Endometrial microvascular endothelial cells (primary cell): ENCODE results near the gene CPNE1. TPM values are rescaled to one million over a fixed set of nuclear protein-coding genes. Genes with fewer than 3 reads are reported as not detected.
"Not testable (repeated sequence)": the region's sequence is repeated elsewhere in the genome, so short reads cannot be mapped to it uniquely, and the experiment has no call there.

Source experiments
- in situ Hi-C: cut with HindIII; loops from 2 replicates; pipeline ENCODE4 v1.10.0; 2017; ENCODE audit warnings: low sequenced_read_pairs, low pct_unique_long_range_greater_than_20kb; ENCODE audit errors: inconsistent ontology term
- total RNA-seq: library from RNA; depleted of rRNA; stranded (reverse); fragments of >200 nt; gene quantifications from one replicate; pipeline ENCODE4 v1.2.3, GENCODE V29; 2015; ENCODE audit errors: inconsistent ontology term

The CPNE1 gene
- total RNA-seq, 1 donor from 2014 or later = 157 TPM

DNA sequence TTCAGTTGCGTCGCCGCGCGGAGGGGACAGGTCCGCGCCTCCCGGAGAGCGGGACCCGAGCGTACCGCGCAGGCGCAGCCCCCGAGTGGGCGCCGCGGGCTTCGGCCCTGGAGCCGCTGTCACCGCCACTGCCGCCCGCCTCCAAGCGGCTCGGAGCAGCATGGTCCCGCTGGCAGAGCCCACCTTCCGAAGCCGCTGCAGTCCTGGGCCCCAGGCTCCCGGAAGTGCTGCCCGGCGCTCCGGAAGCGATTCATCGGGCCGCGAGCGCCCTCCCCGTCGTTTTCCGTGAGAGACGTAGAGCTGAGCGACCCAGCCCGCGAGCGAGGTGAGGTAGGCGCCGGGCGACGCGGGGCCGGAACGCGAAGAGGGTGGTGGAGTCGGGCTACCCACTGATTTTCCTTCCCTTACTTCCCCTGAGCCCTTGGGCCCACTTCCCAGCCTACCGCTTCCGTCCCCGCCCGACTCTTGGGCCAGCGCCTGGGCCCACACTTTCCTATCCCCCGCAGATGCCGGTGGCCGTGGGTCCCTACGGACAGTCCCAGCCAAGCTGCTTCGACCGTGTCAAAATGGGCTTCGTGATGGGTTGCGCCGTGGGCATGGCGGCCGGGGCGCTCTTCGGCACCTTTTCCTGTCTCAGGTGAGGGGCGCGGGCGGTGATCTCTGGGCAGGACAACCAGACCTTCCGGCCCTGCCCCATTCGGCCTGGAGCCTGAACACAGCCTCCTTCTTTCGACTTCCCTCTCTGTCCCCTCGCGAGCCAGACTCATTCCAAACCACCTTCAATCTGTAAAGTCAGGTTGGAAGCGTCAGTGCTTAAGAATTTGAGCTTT lies 34.6 kb upstream of the CPNE1 start, which contains the start of the genes NFS1 and ROMO1:
Gene NFS1 (minus strand): TSS at position 226 of the 830 bp plus-strand sequence. CDS start 64 bp downstream, at position 162.
Gene ROMO1 (plus strand): TSS at position 279 of the 830 bp plus-strand sequence. CDS start 228 bp downstream, at position 507.
- in situ Hi-C loops = no loop called here

DNA sequence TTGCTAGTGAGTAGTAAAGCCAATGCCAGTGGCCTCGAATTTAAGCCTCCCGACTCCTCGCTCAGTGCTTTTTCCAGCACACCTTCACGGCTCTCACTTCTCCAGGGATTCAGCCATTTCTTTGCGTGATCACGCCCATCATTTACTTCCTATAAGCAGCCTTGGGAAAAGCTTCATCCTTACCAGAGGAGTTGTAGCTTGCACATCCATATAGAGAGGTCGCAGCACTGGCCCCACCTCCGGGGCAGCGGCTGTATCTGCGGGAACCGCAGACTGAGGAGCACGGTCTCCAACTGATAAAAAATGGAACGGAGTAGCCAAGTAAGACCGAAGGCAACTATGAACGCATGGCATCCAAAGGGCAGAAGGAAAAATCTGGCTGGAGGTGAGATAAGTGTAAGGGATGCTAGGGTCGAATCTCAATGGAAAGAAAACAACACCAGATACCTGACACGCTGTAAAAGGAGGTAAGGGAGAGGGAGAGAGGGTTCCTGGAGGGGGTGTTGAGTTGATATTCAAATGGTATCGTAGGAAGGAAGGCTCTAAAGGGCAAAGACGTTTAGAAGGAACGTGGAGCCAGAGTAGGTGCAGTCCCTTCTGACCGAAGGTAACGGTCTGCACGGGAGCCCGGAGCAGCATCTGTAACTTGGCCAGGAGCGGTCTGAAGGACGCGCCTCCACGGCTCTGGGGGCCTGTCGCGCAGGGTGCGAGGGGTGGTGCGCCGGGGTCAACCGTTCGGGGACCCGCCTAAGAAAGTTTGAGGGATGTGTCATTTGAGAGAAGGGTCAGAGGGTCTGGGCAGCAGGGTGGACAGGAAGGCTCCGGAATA lies 33.8 kb upstream of the CPNE1 start:
- in situ Hi-C loops = no loop called here

DNA sequence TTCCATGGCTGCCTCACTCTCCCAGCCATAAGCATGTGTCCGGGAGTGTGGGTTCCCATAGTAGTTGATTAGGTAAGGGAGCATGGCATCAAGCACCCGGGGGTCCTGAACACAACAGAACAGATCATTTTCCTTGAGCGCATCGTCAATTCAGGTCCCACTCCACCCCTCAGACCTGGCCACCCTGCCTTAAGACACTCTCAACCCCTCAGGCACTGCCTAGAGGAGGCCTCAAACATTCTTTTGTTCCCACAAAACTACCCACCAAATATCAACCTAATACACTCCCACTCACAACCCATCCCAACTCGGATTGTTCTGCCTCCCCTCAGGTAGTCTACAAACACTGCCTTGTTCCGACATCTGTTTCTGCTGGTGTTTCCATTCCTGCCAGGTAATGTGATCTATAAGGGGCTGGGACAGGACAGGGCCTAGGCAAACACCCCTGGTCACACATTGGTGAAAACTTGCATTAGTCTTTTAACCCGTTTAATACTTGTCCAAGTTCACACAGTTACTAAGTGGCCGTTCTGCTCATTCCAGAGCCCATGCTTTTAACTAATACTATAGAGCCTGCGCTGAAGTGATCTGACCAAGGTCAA lies 33.1 kb upstream of the CPNE1 start:
- in situ Hi-C loops = no loop called here

DNA sequence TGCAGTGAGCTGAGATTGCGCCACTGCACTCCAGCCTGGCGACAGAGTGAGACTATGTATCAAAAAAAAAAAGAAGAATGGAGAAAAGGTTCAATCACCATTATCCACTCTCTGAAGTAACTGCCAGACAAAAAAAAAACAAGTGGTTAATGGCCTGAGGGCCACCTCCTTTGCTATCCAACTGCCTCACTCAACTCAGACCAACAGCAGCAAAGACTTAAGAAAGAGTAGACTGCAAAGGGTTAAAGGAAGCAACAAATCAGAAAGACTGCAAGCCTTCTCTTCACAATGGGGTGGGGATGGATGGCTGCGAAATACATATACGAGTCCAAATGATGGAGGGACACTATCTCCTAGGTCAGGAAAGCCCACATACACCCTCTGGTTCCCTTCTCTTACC lies 31.3 kb upstream of the CPNE1 start:
- in situ Hi-C loops = no loop called here

DNA sequence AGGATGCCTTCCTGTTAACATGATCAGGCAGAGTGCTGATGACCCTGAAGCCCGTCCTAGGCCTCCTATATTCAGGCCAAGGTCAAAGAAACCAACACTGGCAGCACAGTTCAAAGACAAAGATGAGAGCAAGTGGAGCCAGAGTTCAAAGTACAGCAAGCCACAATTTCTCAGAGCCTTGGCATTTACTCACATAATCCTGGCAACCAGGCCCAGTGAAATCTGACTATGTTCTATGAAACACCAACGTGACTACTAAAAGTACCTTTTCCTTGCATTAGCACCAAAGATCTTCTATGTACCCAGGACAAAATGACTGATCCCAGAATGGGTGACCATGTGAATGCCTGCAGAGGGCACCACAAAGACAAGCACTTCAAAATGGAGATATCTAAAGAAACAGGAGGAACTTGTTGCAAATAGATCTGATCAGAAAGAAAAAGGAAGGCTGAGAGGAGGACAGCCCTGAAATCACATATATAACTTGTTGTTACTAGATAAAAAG lies 30.6 kb upstream of the CPNE1 start:
- in situ Hi-C loops = no loop called here

DNA sequence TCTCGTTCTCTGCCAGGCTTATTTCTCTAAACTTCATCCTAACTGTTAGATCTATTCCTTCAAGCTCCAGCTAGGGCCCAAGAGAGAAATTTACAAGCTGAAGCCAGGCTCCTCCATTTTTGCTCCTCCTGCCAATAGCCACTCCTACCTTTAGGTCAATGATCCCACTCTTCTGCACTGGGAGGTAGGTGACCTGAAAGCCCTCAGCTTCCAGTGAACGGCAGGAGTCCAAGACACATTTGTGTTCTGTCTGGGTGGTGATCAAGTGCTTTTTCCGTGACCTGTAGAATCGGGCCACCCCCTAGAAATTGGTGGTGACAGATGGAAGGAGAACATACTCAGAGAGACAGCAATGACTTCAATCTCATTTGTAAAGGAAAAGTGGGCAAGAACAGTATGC lies 25.6 kb upstream of the CPNE1 start:
- in situ Hi-C loops = no loop called here

DNA sequence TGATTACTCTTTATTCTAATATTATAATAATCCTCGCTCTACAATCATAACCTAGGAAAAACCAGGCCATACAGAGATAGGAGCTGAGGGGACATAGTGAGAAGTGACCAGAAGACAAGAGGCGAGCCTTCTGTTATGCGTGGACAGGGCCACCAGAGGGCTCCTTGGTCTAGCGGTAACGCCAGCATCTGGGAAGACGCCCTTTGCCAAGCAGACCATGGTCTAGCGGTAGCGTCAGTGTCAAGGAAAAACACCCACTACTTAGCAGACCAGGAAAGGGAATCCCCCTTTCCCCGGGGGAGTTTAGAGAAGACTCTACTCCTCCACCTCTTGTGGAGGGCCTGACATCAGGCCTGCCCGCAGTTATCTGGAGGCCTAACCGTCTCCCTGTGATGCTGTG lies 22.2 kb upstream of the CPNE1 start:
- in situ Hi-C loops = not testable (repeated sequence)

DNA sequence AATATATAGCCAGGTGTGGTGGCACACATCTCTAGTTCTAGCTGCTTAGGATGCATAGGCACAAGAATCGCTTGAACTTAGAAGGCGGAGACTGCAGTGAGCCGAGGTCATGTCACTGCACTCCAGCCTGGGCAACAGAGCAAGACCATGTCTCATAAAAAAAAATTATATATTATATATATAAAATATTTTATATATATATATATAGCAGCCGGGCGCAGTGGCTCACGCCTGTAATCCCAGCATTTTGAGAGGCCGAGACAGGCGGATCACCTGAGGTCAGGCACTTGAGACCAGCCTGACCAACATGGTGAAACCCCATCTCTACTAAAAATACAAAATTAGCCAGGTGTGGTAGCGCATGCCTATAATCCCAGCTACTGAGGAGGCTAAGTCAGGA lies 20.7 kb upstream of the CPNE1 start:
- in situ Hi-C loops = not testable (repeated sequence)

DNA sequence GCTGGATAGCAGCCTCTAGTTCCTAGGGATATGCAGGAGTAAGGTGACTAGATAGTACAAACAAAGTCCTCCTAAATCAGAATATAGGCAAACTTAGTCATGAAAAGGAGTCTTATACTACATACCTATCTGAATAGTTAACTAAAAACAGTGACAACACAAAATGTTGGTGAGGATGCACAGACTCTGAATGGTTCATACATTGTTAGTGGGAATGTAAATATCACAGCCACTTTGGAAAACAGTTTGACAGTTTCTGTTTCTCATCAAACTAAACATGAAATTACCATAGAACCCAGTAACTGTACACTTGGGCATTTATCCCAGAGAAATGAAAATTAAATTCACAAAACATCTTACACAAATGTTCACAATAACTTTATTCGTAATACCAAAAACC lies 17.3 kb upstream of the CPNE1 start:
- in situ Hi-C loops = no loop called here

DNA sequence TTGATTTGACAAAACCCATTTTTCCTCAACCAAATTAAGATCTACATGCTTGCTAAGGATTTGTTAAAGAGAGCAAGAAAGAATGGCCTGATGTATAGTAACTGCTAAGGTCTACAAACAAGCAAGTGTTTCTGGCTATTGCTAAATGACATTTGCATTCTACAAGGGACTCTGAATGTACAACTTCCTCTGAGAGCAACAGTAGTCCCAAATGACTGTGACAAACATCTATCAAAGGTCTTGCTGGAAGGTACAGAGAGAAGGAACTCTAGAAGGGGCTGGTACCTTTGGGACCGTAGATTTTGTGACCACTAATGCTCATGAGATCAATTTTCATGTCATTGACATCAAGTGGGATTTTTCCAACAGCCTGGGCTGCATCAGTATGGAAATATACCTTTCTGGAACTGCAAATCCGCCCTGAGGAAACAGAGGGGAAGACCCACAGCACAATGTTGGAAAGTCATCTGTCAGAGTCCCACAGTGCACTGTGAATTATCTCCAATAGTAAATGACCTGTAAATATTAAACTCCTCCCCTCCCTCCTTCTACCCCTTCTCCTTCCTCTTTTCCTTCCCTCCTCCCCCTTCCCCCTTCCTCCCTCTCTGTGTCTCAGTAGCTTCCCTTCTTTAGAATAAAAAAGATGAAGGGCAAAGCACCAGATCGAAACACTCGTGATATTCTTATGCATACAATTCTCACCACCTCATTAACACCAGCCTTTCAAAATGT lies 15.9 kb upstream of the CPNE1 start:
- in situ Hi-C loops = no loop called here

DNA sequence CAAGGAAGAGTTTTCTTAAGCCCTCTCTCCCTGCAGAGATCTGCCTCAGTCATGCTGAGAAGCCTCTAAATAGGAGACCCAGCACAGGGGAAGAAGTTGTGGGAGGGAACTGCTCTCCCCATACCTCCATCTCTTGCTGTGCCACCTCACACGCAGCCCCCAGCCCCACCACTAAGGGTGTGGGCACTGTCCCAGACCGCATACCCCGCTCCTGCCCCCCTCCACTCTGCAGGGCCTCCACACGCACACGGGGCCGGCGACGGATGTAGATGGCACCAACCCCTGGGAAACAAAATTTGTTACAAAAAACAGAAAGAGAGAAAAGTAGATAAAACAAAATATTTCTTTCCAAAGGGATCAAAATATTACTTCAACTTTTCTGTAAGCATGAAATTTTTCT lies 10.2 kb upstream of the CPNE1 start:
- in situ Hi-C loops = no loop called here

DNA sequence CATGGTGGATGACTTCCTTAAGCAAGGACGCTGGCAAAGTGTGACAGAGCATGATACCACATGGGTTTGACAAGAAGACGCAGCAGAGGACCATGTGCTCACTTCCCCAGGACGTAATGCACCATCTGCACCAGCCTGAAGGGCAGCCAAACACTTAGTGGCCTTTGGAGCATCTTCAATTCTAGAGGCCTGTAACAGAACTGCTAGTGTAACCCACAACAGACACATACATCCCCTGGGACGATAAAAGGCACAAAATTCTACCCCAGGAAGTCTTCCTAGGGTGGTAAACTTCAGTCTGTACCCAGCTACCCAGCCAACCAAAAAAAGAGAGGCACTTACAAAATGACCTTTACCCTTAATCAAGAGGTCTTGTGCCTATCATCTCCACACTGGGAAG lies 9.2 kb upstream of the CPNE1 start:
- in situ Hi-C loops = no loop called here

DNA sequence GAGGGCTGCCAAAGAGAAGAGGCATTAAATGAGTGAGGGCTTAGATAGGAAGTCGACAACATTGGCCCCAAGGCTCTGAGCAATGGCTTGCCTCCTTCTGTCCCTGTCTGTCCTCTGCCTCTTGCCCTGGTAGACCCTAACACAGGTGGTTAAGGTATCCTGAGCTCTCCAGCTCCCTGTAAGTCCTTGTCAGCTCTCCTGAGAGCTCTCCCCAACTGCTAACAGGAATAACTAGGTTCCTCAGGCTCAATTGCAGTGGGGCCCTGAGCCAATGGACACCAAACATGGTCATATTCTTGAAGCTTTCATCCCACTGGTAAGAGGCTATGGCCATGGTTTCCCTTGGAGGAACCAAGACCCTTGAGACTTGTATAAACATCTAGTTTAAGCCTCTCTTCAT lies 5.0 kb upstream of the CPNE1 start:
- in situ Hi-C loops = no loop called here

DNA sequence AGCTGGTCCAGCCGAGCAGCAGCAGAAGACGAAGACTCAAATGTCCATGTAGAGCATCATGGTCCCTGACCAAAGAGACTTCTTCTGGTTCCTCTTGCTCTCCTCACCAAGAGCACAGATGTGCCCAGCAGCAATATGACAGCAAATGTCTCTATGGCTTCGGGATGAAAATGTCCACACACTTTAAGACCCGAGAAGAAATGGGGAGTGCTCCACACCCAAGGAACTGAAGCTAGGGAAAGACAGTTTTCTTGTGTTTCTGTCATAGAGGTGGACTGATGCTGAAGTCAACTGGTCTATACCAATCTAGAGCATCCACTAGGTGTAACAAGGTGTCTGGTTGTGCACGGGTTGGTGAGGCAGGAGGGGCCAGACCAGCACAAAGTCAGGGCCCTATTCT lies 4.5 kb upstream of the CPNE1 start:
- in situ Hi-C loops = no loop called here

DNA sequence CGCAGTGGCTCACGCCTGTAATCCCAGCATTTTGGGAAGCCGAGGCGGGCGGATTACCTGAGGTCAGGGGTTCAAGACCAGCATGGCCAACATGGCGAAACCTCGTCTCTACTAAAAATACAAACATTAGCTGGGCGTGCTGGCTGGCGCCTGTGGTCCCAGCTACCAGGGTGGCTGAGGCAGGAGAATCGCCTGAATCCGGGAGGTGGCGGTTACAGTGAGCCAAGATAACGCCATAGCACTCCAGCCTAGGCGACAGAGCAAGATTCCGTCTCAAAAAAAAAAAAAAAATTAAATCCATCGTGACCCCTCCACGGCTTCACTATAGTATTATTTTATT lies 1.2 kb upstream of the CPNE1 start:
- in situ Hi-C loops = no loop called here

DNA sequence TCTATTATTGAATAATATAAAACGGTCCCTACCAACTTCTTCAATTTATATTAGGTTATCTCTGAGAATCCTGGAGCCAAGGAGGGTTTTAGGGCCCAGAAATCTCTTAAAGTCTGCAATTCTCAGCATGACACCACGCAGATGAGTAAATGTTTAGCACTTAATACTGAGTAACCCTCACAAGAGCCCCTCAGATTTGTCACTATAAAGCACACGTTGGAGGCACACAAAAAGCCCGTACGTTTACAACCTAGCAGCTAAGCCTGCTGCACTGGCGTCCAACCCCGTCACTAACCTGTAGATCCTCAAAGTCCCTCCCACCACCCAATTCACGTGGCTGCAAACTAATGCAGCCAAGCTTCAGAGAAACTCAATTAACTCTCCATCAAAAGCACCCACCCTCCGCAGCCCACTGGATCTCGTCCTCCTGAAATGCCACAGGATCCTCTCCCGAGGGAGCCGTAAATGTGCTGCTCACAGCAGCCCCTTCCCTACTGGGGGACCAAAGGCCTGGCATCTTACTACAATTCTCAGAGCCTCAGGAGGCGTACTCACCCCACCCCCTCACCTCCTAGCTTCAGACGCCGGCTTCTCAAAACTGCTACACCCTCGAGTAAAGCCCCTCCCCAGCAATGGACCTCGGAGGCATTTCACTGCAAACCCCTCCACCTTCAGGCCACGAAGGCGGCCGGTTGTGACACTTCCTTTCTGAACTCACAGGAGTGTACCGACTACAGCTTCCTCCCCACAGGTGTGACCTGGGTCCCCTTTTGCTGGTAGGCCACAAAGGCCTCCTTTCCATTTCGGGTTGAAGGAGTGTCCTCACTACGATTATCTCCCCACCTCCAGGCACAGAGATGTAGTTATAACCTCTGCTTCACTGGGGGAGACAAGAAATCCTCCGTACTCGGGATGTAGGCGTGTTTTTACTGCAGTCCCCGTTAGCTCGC lies 909 bp downstream of the CPNE1 start:
- in situ Hi-C loops = no loop called here

DNA sequence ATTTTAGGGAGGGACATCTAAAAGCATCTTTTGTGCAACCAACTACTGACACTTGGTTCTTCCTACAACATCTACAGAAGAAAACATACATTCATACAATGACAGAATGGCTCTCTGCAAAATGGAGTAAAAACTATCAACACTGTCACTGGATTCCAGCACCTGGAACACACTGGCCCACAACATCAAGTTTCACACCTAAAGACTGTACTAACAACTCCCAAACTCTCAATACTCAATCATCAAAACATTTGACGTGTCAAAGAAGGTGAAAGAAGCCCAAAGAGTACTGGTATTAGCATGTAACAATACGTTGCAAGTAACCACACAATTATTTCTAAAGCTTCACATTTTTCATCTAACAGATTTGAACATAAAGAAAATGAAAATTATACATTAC lies 2.1 kb downstream of the CPNE1 start:
- in situ Hi-C loops = no loop called here

DNA sequence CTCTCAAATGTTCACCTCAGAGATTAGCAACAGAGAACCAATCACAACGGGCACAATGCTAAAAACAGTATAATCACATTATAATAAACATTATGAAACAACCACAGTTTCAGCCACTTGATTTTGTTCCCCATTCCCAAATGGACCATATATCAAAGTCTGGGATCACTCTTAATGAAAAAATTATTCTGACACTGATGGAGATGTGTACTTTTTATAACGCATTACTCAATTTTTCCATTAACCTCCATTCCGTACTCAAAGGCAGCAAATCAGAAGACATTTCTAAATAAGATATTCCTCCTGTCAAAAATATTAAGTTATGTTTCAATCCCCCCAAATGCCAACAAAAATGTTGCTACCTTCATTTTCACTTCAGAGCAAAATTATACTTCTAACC lies 2.8 kb downstream of the CPNE1 start:
- in situ Hi-C loops = no loop called here
